ENCODE data around the gene GIT2. TPM values are rescaled to one million over a fixed set of nuclear protein-coding genes. Genes with fewer than 3 reads are reported as not detected.

GIT2 gene
- total and polyA plus RNA-seq, 2 of the 13 experiments (the other 11 are each of a cell fraction or from before 2014, with no cell fraction given) = 18.4 to 19.8 TPM

DNA sequence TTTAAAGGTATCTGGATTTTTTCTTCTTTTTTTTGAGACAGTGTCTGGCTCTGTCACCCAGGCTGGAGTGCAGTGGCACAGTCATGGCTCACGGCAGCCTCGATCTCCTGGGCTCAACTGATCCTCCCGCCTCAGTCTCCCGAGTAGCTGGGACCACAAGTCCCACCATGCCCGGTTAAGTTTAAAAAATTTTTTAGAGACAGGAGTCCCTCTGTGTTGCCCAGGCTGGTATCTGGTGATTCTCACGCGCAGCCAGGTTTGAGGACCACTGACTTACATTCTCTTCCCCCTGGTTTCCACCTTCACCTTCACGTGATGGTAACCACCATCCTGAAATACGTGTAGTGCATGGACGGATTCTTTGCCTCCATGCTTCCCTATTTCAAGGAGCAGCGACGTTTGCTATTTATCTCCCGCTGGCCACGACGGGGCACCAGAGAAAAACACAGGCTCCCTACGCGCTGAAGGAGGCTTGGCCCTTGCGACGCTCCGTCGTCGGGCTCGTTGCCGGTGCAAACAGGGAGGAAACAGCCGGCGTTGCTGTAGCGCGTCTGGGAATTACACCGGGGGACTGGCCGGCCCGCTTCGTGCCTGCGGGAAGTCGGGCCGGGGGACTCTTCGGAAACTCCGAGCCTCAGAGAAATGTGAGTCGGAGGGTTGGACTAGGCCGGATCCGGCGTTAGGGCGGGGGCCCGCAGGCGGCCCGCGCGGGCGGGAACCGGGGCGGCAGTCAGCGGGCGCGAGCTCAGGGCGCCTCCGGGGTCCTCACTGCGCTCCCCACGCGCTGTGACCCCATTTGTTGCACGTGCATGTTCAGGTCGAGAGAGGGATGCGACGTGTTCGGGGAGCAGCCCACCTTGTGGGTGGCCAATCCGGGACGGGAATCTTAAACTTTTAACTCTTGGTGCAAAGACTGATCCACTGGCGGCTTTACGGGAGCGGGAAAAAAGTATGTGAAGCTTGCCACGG is 96.1 kb downstream of the GIT2 start, which contains the start of gene TCHP (continued):
- TF ChIP-seq ZBTB7A (CRISPR knock-in tag; IDR thresholded peaks at IDR 0.05) = peak; percentile 54; the same call in 1 of the 2 replicates
- no peak for TF ChIP-seq ZNF136 (CRISPR knock-in tag; IDR thresholded peaks at IDR 0.05; ENCODE audit: low read depth)
- no peak for TF ChIP-seq ZNF329 (CRISPR knock-in tag; IDR thresholded peaks at IDR 0.05; ENCODE audit: low read depth)
- TF ChIP-seq PRMT3 (CRISPR knock-in tag; IDR thresholded peaks at IDR 0.05; ENCODE audit: borderline replicate concordance, low read depth) = no peak
- TF ChIP-seq GATAD1 (CRISPR knock-in tag; IDR thresholded peaks at IDR 0.05) = peak; percentile 91
- no peak for TF ChIP-seq SNRNP70 (IDR thresholded peaks at IDR 0.05; ENCODE audit: low read depth, low read length)
- TF ChIP-seq MEIS1 (CRISPR knock-in tag; IDR thresholded peaks at IDR 0.05; ENCODE audit: borderline replicate concordance) = 0 out of 2 replicates have a peak, but pooled peaks have one; percentile 50
- TF ChIP-seq MXD4 (CRISPR knock-in tag; IDR thresholded peaks at IDR 0.05) = peak; percentile 62; the same call in 1 of the 2 replicates
- TF ChIP-seq SRSF1 (optimal IDR thresholded peaks at IDR 0.05; ENCODE audit: low read depth, low read length) = no peak
- TF ChIP-seq ZNF274 (CRISPR knock-in tag; IDR thresholded peaks at IDR 0.05) = peak; percentile 77; the same call in 1 of the 2 replicates
- TF ChIP-seq ZKSCAN5 (CRISPR knock-in tag; IDR thresholded peaks at IDR 0.05) = no peak
- TF ChIP-seq, protein P1, sequence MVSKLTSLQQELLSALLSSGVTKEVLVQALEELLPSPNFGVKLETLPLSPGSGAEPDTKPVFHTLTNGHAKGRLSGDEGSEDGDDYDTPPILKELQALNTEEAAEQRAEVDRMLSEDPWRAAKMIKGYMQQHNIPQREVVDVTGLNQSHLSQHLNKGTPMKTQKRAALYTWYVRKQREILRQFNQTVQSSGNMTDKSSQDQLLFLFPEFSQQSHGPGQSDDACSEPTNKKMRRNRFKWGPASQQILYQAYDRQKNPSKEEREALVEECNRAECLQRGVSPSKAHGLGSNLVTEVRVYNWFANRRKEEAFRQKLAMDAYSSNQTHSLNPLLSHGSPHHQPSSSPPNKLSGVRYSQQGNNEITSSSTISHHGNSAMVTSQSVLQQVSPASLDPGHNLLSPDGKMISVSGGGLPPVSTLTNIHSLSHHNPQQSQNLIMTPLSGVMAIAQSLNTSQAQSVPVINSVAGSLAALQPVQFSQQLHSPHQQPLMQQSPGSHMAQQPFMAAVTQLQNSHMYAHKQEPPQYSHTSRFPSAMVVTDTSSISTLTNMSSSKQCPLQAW (CRISPR knock-in tag; IDR thresholded peaks at IDR 0.05) = peak; percentile 74
- TF ChIP-seq, protein P2, sequence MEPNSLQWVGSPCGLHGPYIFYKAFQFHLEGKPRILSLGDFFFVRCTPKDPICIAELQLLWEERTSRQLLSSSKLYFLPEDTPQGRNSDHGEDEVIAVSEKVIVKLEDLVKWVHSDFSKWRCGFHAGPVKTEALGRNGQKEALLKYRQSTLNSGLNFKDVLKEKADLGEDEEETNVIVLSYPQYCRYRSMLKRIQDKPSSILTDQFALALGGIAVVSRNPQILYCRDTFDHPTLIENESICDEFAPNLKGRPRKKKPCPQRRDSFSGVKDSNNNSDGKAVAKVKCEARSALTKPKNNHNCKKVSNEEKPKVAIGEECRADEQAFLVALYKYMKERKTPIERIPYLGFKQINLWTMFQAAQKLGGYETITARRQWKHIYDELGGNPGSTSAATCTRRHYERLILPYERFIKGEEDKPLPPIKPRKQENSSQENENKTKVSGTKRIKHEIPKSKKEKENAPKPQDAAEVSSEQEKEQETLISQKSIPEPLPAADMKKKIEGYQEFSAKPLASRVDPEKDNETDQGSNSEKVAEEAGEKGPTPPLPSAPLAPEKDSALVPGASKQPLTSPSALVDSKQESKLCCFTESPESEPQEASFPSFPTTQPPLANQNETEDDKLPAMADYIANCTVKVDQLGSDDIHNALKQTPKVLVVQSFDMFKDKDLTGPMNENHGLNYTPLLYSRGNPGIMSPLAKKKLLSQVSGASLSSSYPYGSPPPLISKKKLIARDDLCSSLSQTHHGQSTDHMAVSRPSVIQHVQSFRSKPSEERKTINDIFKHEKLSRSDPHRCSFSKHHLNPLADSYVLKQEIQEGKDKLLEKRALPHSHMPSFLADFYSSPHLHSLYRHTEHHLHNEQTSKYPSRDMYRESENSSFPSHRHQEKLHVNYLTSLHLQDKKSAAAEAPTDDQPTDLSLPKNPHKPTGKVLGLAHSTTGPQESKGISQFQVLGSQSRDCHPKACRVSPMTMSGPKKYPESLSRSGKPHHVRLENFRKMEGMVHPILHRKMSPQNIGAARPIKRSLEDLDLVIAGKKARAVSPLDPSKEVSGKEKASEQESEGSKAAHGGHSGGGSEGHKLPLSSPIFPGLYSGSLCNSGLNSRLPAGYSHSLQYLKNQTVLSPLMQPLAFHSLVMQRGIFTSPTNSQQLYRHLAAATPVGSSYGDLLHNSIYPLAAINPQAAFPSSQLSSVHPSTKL (CRISPR knock-in tag; IDR thresholded peaks at IDR 0.05) = peak; percentile 63
- TF ChIP-seq FOXJ3 (CRISPR knock-in tag; IDR thresholded peaks at IDR 0.05; ENCODE audit: borderline replicate concordance) = no peak
- peak; percentile 78; the same call in 1 of the 2 replicates for TF ChIP-seq BORCS8-MEF2B (CRISPR knock-in tag; IDR thresholded peaks at IDR 0.05)
- no peak for TF ChIP-seq NR2F6 (IDR thresholded peaks at IDR 0.05)
- TF ChIP-seq NR2F6 (CRISPR knock-in tag; IDR thresholded peaks at IDR 0.05) = peak; percentile 45; the same call in 1 of the 2 replicates
- peak; percentile 59 for TF ChIP-seq STAG1 (CRISPR knock-in tag; IDR thresholded peaks at IDR 0.05)
- no peak for TF ChIP-seq SRSF4 (IDR thresholded peaks at IDR 0.05; ENCODE audit: low read depth, low read length, poor library complexity, severe bottlenecking)
- no peak for TF ChIP-seq ZNF83 (CRISPR knock-in tag; IDR thresholded peaks at IDR 0.05; ENCODE audit: borderline replicate concordance)
- TF ChIP-seq SOX6 (IDR thresholded peaks at IDR 0.05) = no peak
- peak; percentile 60 for TF ChIP-seq SOX6 (CRISPR knock-in tag; IDR thresholded peaks at IDR 0.05)

Data from HepG2 (cell line).